GM08714 (cell line): ENCODE measurements around the gene ADGRF3.
"Not testable (repeated sequence)": the region's sequence is repeated elsewhere in the genome, so short reads cannot be mapped to it uniquely, and the experiment has no call there.

ENCODE experiments used
- H3K4me3 ChIP-seq: fragments of 200-500 bp; sonication (Bioruptor generic); 2 replicates; pipeline ENCODE4 v1.5.1; 2014; ENCODE audit warnings: mild to moderate bottlenecking, low read length, inconsistent platforms
- ZNF274 ChIP-seq: IDR thresholded peaks from 2 replicates; pipeline ENCODE4 v1.6.1; 2012; ENCODE audit warnings: mild to moderate bottlenecking, low read depth, low read length

The ADGRF3 gene

DNA sequence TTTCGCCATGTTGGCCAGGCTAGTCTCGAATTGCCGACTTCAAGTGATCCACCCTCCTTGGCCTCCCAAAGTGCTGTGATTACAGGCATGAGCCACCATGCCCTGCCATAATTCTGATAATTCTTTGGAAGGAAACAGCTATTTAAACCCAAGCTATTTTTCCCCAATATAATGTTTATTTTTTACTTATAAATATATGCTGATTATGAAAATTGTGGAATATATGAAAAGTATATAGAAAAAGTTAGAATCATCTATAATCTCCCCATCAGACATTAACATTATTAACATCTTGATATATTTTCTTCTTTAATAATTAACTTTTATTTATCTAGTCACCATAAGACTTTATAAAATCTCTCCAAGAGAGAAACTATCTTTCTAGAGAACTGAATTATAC is 60.7 kb downstream of the ADGRF3 start:
- no peak overlapping the region for H3K4me3 ChIP-seq
- TF ChIP-seq ZNF274, result no peak

DNA sequence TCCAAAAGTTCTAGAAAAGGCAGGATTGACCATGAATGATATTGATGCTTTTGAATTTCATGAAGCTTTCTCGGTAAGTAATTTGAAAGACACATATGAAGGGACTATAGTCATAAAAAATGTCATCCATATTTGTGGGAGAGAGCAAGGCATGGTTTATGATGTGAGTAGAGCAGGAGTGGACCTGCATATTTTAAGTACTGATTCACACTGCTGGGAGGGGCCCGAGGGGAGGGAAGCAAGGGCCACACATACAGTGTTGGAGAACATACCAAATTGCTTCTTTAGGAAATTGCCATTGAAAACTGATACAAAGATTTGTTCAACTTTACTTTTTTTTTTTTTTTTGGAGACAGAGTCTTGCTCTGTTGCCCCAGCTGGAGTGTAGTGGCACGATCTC is 62.5 kb downstream of the ADGRF3 start:
- no peak for TF ChIP-seq ZNF274
- H3K4me3 ChIP-seq, result no peak overlapping the region

DNA sequence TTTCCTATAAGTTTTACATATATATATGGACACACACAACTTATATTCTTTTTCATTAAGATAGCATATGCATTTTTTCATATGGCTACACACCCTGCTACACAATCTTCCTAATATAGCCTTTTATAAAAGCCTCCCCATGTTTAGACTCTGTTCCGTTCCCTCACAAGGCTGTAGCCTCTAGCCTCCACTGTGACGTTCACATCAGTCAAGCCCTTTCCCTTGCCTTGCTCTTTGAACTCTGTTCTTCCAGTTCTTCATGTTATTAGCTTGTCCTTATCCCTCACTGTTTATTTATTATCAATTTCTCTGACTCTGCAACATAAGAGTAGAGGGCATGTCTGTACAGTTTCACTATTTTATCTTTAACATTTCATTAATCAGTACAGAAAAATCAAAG is 63.0 kb downstream of the ADGRF3 start:
- no peak overlapping the region for H3K4me3 ChIP-seq
- TF ChIP-seq ZNF274, result no peak

DNA sequence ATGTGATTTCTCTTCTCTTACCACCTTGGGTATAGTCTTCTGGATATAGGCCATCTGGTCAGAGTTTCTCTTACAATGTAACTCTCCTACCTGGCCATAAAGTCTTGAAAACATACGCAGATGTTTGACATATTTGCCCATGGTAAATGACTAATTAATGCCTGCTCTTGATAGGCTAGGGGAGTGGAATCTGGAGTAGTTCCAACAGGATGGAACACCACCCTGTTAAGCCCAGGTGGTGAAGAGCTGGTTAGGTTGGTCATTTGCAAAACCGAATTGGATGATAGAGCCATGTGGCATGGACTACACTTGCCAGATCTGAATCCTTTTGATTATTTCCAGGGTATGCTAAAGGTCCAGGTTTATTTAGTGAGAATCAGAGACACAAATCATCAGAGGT is 65.4 kb downstream of the ADGRF3 start:
- H3K4me3 ChIP-seq, result no peak overlapping the region
- TF ChIP-seq ZNF274, result no peak

DNA sequence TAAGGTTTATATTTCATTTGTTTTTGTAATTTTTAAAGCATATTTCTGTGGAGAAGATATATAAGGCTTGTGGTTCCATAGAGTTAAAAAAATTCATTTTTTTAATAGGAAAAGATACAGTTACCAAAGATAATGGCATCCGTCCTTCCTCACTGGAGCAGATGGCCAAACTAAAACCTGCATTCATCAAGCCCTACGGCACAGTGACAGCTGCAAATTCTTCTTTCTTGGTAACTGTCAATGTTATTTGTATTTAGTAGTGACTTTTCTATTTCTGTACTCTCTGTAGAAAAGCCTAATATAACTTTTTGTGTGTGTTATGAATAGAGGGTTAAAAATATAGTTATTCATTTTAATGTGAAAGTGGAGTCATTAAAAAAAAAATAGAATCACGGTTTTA is 66.7 kb downstream of the ADGRF3 start:
- no peak overlapping the region for H3K4me3 ChIP-seq
- no peak for TF ChIP-seq ZNF274

DNA sequence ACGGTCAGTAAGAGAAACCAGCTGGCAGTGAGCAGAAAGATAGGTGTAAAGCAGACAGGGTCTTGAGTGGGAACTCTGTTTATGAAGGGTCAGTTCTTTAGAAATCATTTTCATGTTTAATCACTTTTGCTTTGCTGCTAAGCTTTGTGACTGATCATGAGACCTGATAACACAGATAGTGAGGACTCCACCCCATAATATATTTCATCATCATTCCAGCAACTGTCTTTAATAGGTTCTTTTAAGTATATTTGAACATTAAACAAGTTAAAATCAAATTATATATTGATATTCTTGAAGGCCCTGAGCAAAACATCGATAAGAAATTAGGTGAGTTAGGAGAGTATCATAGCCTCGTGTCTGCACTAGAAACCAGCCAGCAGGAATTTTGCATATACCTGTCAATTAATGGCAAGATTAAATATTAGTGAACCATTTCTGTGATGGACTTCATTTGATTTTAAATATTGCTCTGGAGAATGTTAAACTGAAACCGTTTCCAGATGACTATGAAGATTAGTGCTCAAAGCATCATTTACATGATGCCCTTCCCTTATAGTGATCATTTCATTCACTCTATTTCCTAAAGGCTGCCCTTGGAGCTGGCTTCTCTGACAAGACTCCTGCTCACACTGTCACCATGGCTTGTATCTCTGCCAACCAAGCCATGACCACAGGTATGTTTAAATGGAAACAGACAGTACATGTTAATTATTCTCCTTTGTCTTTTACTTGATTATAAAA is 69.9 kb downstream of the ADGRF3 start:
- H3K4me3 ChIP-seq, result no peak overlapping the region
- no peak for TF ChIP-seq ZNF274

DNA sequence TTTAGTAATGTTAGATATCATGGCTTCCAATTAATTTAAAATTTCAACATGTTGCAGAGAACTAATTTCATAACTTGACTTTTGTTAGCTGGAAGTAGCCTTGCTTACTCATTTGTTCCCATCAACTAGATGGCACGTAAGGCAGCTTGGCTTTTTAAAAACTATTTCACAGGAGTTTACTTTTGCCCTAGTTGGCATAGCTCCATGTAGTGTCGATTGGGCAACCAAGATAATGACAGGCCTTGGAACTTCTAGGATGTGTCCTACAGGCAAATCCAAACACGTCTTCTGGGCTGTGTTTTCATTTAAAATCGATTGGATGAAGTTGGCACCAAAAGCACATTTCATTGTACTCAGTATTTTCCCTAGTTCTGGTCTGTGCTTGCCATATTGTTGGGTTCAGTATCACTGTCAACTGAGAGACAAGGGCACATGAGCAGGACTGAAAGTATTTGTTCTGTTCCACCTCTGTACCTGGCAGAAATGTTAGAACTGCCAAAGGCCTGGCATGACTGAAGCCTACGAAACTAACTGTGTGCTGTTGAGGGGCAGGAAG is 72.5 kb downstream of the ADGRF3 start:
- H3K4me3 ChIP-seq, result no peak overlapping the region
- no peak for TF ChIP-seq ZNF274

DNA sequence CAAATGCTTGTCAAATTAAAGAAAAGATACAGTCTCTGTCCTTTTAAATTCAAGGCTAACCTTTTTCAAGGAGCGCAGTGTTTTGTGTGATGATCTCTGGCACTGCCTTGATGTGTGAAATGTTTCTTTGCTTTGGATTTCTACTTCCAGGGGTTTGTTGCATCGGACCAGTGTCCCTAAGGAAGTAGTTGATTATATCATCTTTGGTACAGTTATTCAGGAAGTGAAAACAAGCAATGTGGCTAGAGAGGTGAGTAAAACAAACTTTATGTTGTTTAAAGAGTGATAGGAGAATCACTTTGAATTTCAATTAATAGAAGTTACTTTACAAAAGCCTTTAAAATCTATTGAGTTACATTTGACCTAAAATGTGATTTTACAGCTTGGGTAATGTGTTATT is 73.1 kb downstream of the ADGRF3 start:
- H3K4me3 ChIP-seq, result no peak overlapping the region
- TF ChIP-seq ZNF274, result no peak

DNA sequence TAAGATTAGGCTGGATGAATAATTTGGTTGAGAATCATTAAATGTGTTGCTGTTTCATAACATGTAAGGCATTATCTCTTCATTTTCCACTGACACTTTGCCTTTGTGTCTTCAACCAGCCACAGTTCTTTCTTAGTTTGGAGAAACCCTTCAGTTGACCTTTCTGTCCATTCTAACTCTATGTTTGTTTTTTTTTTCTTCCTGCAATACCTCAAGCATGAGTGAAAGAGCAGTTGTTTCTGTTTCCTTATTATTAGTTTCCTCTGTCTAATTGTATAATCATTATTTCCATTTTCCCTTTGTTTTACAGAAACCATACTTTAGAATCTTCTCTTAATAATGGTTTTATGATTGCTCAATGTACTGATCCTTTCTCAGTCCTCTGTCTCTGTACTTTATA is 76.2 kb downstream of the ADGRF3 start:
- H3K4me3 ChIP-seq, result no peak overlapping the region
- TF ChIP-seq ZNF274, result no peak

DNA sequence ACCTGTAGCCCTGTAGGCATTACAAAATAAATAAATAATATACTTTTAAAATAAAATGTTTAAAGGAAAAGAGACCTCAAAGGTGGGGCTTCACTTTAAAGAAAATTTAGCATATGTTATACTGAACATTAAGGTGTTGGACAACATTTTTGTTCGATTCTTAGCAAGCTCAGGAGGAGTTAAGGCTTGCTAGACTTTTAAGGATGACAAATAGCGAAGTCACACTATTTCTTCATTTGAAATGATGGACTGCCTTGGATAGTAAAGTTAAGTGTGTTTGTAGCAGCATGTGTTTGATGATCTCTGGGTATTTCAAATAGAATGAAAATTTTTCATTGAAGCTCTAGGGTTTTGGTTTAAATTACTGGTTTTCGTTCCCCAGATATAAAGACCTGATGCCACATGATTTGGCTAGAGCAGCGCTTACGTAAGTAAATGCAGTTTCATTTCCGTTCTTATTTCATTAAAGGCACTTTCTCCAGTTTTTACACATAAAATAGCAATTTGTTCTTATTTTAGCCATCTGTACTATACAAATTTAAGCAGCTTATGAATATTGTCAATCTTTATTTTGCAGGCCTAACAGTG is 76.9 kb downstream of the ADGRF3 start:
- H3K4me3 ChIP-seq, result no peak overlapping the region
- TF ChIP-seq ZNF274, result no peak

DNA sequence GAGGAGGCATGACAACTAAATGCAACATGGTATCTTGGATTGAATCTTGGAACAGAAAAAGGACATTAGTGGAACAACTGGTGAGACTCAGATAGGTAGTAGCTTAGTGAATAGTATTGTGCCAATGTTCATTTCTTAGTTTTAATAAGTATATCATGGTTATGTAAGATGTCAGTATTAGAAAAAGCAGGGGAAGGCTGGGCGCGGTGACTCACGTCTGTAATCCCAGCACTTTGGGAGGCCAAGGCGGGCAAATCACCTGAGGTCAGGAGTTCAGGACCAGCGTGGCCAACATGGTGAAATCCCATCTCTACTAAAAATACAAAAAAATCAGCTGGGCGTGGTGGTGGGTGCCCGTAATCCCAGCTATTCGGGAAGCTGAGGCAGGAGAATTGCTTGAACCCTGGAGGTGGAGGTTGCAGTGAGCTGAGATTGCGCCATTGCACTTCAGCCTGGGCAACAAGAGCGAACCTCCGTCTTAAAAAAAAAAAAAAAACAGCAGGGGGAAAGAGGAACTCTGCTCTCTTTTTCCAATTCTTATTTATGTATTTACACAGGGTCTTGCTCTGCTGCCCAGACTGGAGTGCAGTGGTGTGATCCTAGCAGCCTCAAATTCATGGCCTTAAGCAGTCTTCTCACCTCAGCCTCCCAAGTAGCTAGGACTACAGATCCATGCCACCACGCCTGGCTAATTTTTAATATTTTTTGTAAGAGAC is 77.8 kb downstream of the ADGRF3 start:
- not testable (repeated sequence) for H3K4me3 ChIP-seq

DNA sequence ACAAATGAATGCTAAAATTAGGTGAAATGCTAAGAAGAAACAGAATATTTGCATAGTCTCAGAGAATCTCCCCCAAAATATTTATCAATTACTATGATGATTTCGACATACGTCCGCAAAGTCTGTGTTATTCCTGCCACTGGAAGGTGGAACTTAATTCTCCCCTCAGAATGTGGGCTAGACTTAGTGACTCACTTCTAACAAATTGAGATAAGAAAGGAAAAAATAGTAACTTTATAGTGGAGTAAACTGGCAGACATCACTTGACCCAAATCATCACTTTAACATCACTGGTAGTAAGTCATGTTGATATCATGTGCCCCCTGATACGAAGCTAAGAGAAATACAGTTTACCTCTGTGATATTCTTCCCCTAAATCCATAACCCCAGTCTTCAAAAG is 78.4 kb downstream of the ADGRF3 start:
- TF ChIP-seq ZNF274, result no peak
- H3K4me3 ChIP-seq, result no peak overlapping the region

DNA sequence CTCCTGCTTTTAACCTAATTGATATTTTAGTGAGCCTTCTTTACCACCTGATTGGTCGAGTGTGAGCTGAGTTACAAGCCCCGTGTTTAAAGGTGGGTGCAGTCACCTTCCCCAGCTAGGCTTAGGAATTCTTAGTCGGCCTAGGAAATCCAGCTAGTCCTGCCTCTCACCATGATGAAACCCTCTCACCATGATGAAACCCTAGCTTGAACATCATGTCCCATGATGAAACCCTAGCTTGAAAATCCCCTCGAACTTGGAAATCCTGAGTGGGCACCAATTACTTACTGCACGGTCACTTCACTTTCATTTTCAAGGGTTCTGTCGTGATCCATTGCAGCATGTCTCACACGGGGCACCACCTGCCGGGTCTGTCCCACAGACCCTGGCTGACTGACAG is 87.8 kb downstream of the ADGRF3 start:
- H3K4me3 ChIP-seq, result not testable (repeated sequence)
